HEK293 (cell line): ENCODE measurements around the gene KIF20A.

ENCODE experiments used
- BCL11A ChIP-seq: fragments of 450-650 bp; formaldehyde crosslinking; IDR thresholded peaks from 2 replicates; pipeline ENCODE4 v1.5.1; 2016; ENCODE audit warnings: low read depth, missing biosample characterization, missing genetic modification characterization
- GLI2 ChIP-seq: fragments of 450-650 bp; formaldehyde crosslinking; IDR thresholded peaks from 2 replicates; pipeline ENCODE4; 2017; ENCODE audit warnings: missing biosample characterization, missing genetic modification characterization, low read depth, borderline replicate concordance
- GLIS1 ChIP-seq: fragments of 450-650 bp; formaldehyde crosslinking; IDR thresholded peaks from 2 replicates; pipeline ENCODE4 v1.5.1; 2016; ENCODE audit warnings: missing biosample characterization, missing genetic modification characterization
- SETDB1 ChIP-seq: IDR thresholded peaks from one replicate; pipeline ENCODE4 v1.6.1; 2017; ENCODE audit warnings: mild to moderate bottlenecking, low read length, moderate library complexity, mixed read lengths; ENCODE audit not compliant: insufficient read length
- ZBTB17 ChIP-seq: fragments of 450-650 bp; formaldehyde crosslinking; IDR thresholded peaks from 2 replicates; pipeline ENCODE4 v1.5.1; 2016; ENCODE audit warnings: missing biosample characterization, missing genetic modification characterization
- ZBTB20 ChIP-seq: fragments of 450-650 bp; formaldehyde crosslinking; IDR thresholded peaks from 2 replicates; pipeline ENCODE4 v1.5.1; 2016; ENCODE audit warnings: missing biosample characterization, missing genetic modification characterization
- ZBTB21 ChIP-seq: fragments of 450-650 bp; formaldehyde crosslinking; IDR thresholded peaks from 2 replicates; pipeline ENCODE4 v1.5.1; 2017; ENCODE audit warnings: missing biosample characterization, missing genetic modification characterization
- ZFP37 ChIP-seq: fragments of 450-650 bp; formaldehyde crosslinking; IDR thresholded peaks from 2 replicates; pipeline ENCODE4 v1.5.1; 2016; ENCODE audit warnings: missing biosample characterization, missing genetic modification characterization
- ZNF169 ChIP-seq: fragments of 450-650 bp; formaldehyde crosslinking; IDR thresholded peaks from 2 replicates; pipeline ENCODE4 v1.5.1; 2016; ENCODE audit warnings: missing biosample characterization, missing genetic modification characterization
- ZNF184 ChIP-seq: fragments of 450-650 bp; IDR thresholded peaks from 2 replicates; pipeline ENCODE4 v1.5.1; 2018; ENCODE audit warnings: missing biosample characterization, mild to moderate bottlenecking, missing genetic modification characterization
- ZNF2 ChIP-seq: fragments of 450-650 bp; formaldehyde crosslinking; IDR thresholded peaks from 2 replicates; pipeline ENCODE4 v1.5.1; 2016; ENCODE audit warnings: missing biosample characterization, missing genetic modification characterization
- ZNF274 ChIP-seq, 2 experiments: fragments of 200-500 bp in 1 of 2; fragments of 450-650 bp in 1 of 2; sonication (Bioruptor generic) in 1 of 2; formaldehyde crosslinking in 1 of 2; IDR thresholded peaks; 2 replicates each; pipeline versions ENCODE4 v1.5.1 to v1.6.1; 2014 to 2016; ENCODE audit warnings: borderline replicate concordance in 1 of 2, inconsistent platforms in 1 of 2, low read length in 1 of 2, missing biosample characterization in 1 of 2, missing genetic modification characterization in 1 of 2
- ZNF404 ChIP-seq: fragments of 450-650 bp; formaldehyde crosslinking; IDR thresholded peaks from 2 replicates; pipeline ENCODE4 v1.5.1; 2017; ENCODE audit warnings: missing biosample characterization, missing genetic modification characterization
- ZNF423 ChIP-seq: fragments of 450-650 bp; formaldehyde crosslinking; IDR thresholded peaks from 2 replicates; pipeline ENCODE4 v1.5.1; 2016; ENCODE audit warnings: missing biosample characterization, missing genetic modification characterization
- ZNF521 ChIP-seq: fragments of 450-650 bp; formaldehyde crosslinking; IDR thresholded peaks from 2 replicates; pipeline ENCODE4 v1.5.1; 2017; ENCODE audit warnings: missing biosample characterization, mild to moderate bottlenecking, missing genetic modification characterization
- ZNF555 ChIP-seq: fragments of 450-650 bp; formaldehyde crosslinking; conservative IDR thresholded peaks from 2 replicates; pipeline ENCODE4 v1.5.1; 2017; ENCODE audit warnings: missing biosample characterization, mild to moderate bottlenecking, missing genetic modification characterization, inconsistent platforms
- ZNF654 ChIP-seq: fragments of 450-650 bp; formaldehyde crosslinking; IDR thresholded peaks from 2 replicates; pipeline ENCODE4 v1.5.1; 2016; ENCODE audit warnings: low read depth, missing biosample characterization, missing genetic modification characterization
- ZNF747 ChIP-seq: fragments of 450-650 bp; formaldehyde crosslinking; IDR thresholded peaks from 2 replicates; pipeline ENCODE4 v1.5.1; 2016; ENCODE audit warnings: missing biosample characterization, missing genetic modification characterization
- ZNF768 ChIP-seq: fragments of 450-650 bp; formaldehyde crosslinking; IDR thresholded peaks from 2 replicates; pipeline ENCODE4 v1.5.1; 2018; ENCODE audit warnings: missing biosample characterization, mild to moderate bottlenecking, missing genetic modification characterization
- ZNF777 ChIP-seq: fragments of 450-650 bp; formaldehyde crosslinking; IDR thresholded peaks from 2 replicates; pipeline ENCODE4 v1.5.1; 2017; ENCODE audit warnings: missing biosample characterization, missing genetic modification characterization, borderline replicate concordance
- TF ChIP-seq, protein P1 (sequence below): fragments of 450-650 bp; formaldehyde crosslinking; IDR thresholded peaks from 2 replicates; pipeline ENCODE4 v1.5.1; 2016; ENCODE audit warnings: missing biosample characterization, missing genetic modification characterization, borderline replicate concordance
- TF ChIP-seq, protein P2 (sequence below): fragments of 450-650 bp; IDR thresholded peaks from 2 replicates; pipeline ENCODE4 v1.5.1; 2018; ENCODE audit warnings: missing biosample characterization, missing genetic modification characterization
- TF ChIP-seq, protein P3 (sequence below): fragments of 450-650 bp; formaldehyde crosslinking; IDR thresholded peaks from 2 replicates; pipeline ENCODE4 v1.5.1; 2016; ENCODE audit warnings: missing biosample characterization, missing genetic modification characterization
- TF ChIP-seq, protein P4 (sequence below): fragments of 450-650 bp; formaldehyde crosslinking; IDR thresholded peaks from 2 replicates; pipeline ENCODE4 v1.5.1; 2016; ENCODE audit warnings: missing biosample characterization, missing genetic modification characterization, borderline replicate concordance
- TF ChIP-seq, protein P5 (sequence below): fragments of 450-650 bp; formaldehyde crosslinking; IDR thresholded peaks from 2 replicates; pipeline ENCODE4 v1.5.1; 2016; ENCODE audit warnings: missing biosample characterization, missing genetic modification characterization
- TF ChIP-seq, protein P6 (sequence below): fragments of 450-650 bp; formaldehyde crosslinking; conservative IDR thresholded peaks from 2 replicates; pipeline ENCODE4 v1.5.1; 2016; ENCODE audit warnings: low read depth, missing biosample characterization, missing genetic modification characterization

Gene KIF20A

DNA sequence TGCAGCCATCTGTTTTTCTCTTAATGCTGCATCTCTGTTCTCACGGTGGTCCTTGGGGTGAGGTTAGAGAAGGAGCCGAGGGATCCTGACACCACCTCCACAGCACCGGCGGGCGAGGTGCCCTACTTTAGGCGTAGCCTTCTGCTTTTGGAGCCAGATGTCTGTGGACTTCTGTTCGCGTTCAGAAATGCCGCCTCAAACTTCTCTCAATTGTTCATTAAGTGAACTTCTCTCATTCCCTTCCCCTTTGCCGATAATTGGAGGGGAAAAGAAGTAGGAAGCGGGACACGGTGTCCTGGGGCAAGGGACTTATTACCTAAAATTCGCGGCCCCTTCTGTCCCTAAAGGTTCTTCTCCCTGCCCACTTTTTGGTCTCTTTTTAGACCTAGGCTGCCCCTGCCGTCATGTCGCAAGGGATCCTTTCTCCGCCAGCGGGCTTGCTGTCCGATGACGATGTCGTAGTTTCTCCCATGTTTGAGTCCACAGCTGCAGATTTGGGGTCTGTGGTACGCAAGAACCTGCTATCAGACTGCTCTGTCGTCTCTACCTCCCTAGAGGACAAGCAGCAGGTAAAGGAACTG is 455 bp downstream of the KIF20A start (continued):
- TF ChIP-seq, protein P1, sequence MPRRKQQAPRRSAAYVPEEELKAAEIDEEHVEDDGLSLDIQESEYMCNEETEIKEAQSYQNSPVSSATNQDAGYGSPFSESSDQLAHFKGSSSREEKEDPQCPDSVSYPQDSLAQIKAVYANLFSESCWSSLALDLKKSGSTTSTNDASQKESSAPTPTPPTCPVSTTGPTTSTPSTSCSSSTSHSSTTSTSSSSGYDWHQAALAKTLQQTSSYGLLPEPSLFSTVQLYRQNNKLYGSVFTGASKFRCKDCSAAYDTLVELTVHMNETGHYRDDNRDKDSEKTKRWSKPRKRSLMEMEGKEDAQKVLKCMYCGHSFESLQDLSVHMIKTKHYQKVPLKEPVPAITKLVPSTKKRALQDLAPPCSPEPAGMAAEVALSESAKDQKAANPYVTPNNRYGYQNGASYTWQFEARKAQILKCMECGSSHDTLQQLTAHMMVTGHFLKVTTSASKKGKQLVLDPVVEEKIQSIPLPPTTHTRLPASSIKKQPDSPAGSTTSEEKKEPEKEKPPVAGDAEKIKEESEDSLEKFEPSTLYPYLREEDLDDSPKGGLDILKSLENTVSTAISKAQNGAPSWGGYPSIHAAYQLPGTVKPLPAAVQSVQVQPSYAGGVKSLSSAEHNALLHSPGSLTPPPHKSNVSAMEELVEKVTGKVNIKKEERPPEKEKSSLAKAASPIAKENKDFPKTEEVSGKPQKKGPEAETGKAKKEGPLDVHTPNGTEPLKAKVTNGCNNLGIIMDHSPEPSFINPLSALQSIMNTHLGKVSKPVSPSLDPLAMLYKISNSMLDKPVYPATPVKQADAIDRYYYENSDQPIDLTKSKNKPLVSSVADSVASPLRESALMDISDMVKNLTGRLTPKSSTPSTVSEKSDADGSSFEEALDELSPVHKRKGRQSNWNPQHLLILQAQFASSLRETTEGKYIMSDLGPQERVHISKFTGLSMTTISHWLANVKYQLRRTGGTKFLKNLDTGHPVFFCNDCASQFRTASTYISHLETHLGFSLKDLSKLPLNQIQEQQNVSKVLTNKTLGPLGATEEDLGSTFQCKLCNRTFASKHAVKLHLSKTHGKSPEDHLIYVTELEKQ (tag by site-specific recombination), result no peak
- TF ChIP-seq ZNF654 (tag by site-specific recombination) (peak; percentile 3; the same call in 1 of the 2 replicates), ZNF777 (tag by site-specific recombination) (no peak; the same call in 1 of the 2 replicates), ZNF747 (tag by site-specific recombination) (no peak), BCL11A (tag by site-specific recombination) (no peak), ZFP37 (tag by site-specific recombination) (0 out of 2 replicates have a peak, but pooled peaks have one; percentile 16), ZBTB21 (no peak), ZNF274 (IDR thresholded peaks at IDR 0.05; ENCODE audit: low read length) (no peak), ZNF274 (tag by site-specific recombination; IDR thresholded peaks at IDR 0.05; ENCODE audit: borderline replicate concordance) (no peak), ZBTB20 (tag by site-specific recombination) (0 out of 2 replicates have a peak, but pooled peaks have one; percentile 11), ZNF768 (tag by site-specific recombination) (no peak), ZNF423 (tag by site-specific recombination) (no peak), ZNF404 (no peak), ZBTB17 (tag by site-specific recombination) (no peak), ZNF2 (tag by site-specific recombination) (0 out of 2 replicates have a peak, but pooled peaks have one; percentile 1), ZNF184 (peak; percentile 67; the same call in 1 of the 2 replicates), ZNF169 (tag by site-specific recombination) (no peak), GLIS1 (no peak), GLI2 (tag by site-specific recombination) (no peak), ZNF555 (tag by site-specific recombination) (no peak), ZNF521 (tag by site-specific recombination) (no peak), SETDB1 (no peak)
- TF ChIP-seq, protein P2, sequence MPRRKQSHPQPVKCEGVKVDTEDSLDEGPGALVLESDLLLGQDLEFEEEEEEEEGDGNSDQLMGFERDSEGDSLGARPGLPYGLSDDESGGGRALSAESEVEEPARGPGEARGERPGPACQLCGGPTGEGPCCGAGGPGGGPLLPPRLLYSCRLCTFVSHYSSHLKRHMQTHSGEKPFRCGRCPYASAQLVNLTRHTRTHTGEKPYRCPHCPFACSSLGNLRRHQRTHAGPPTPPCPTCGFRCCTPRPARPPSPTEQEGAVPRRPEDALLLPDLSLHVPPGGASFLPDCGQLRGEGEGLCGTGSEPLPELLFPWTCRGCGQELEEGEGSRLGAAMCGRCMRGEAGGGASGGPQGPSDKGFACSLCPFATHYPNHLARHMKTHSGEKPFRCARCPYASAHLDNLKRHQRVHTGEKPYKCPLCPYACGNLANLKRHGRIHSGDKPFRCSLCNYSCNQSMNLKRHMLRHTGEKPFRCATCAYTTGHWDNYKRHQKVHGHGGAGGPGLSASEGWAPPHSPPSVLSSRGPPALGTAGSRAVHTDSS (tag by site-specific recombination), result no peak
- TF ChIP-seq, protein P3, sequence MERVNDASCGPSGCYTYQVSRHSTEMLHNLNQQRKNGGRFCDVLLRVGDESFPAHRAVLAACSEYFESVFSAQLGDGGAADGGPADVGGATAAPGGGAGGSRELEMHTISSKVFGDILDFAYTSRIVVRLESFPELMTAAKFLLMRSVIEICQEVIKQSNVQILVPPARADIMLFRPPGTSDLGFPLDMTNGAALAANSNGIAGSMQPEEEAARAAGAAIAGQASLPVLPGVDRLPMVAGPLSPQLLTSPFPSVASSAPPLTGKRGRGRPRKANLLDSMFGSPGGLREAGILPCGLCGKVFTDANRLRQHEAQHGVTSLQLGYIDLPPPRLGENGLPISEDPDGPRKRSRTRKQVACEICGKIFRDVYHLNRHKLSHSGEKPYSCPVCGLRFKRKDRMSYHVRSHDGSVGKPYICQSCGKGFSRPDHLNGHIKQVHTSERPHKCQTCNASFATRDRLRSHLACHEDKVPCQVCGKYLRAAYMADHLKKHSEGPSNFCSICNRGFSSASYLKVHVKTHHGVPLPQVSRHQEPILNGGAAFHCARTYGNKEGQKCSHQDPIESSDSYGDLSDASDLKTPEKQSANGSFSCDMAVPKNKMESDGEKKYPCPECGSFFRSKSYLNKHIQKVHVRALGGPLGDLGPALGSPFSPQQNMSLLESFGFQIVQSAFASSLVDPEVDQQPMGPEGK (tag by site-specific recombination), result no peak
- TF ChIP-seq, protein P4, sequence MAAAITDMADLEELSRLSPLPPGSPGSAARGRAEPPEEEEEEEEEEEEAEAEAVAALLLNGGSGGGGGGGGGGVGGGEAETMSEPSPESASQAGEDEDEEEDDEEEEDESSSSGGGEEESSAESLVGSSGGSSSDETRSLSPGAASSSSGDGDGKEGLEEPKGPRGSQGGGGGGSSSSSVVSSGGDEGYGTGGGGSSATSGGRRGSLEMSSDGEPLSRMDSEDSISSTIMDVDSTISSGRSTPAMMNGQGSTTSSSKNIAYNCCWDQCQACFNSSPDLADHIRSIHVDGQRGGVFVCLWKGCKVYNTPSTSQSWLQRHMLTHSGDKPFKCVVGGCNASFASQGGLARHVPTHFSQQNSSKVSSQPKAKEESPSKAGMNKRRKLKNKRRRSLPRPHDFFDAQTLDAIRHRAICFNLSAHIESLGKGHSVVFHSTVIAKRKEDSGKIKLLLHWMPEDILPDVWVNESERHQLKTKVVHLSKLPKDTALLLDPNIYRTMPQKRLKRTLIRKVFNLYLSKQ (tag by site-specific recombination), result no peak
- TF ChIP-seq, protein P5, sequence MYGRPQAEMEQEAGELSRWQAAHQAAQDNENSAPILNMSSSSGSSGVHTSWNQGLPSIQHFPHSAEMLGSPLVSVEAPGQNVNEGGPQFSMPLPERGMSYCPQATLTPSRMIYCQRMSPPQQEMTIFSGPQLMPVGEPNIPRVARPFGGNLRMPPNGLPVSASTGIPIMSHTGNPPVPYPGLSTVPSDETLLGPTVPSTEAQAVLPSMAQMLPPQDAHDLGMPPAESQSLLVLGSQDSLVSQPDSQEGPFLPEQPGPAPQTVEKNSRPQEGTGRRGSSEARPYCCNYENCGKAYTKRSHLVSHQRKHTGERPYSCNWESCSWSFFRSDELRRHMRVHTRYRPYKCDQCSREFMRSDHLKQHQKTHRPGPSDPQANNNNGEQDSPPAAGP (tag by site-specific recombination), result no peak
- TF ChIP-seq, protein P6, sequence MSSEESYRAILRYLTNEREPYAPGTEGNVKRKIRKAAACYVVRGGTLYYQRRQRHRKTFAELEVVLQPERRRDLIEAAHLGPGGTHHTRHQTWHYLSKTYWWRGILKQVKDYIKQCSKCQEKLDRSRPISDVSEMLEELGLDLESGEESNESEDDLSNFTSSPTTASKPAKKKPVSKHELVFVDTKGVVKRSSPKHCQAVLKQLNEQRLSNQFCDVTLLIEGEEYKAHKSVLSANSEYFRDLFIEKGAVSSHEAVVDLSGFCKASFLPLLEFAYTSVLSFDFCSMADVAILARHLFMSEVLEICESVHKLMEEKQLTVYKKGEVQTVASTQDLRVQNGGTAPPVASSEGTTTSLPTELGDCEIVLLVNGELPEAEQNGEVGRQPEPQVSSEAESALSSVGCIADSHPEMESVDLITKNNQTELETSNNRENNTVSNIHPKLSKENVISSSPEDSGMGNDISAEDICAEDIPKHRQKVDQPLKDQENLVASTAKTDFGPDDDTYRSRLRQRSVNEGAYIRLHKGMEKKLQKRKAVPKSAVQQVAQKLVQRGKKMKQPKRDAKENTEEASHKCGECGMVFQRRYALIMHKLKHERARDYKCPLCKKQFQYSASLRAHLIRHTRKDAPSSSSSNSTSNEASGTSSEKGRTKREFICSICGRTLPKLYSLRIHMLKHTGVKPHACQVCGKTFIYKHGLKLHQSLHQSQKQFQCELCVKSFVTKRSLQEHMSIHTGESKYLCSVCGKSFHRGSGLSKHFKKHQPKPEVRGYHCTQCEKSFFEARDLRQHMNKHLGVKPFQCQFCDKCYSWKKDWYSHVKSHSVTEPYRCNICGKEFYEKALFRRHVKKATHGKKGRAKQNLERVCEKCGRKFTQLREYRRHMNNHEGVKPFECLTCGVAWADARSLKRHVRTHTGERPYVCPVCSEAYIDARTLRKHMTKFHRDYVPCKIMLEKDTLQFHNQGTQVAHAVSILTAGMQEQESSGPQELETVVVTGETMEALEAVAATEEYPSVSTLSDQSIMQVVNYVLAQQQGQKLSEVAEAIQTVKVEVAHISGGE (tag by site-specific recombination), result no peak
